ENCODE measurements around the gene CHMP1A. TPM values are rescaled to one million over a fixed set of nuclear protein-coding genes. Genes with fewer than 3 reads are reported as not detected.
"Not testable (repeated sequence)": the region's sequence is repeated elsewhere in the genome, so short reads cannot be mapped to it uniquely, and the experiment has no call there.

Gene CHMP1A
- total RNA-seq, 3 donors from 2014 or later (not counting 1 experiment from before 2014, with no cell fraction given): 124 to 135 (median 134) TPM

DNA sequence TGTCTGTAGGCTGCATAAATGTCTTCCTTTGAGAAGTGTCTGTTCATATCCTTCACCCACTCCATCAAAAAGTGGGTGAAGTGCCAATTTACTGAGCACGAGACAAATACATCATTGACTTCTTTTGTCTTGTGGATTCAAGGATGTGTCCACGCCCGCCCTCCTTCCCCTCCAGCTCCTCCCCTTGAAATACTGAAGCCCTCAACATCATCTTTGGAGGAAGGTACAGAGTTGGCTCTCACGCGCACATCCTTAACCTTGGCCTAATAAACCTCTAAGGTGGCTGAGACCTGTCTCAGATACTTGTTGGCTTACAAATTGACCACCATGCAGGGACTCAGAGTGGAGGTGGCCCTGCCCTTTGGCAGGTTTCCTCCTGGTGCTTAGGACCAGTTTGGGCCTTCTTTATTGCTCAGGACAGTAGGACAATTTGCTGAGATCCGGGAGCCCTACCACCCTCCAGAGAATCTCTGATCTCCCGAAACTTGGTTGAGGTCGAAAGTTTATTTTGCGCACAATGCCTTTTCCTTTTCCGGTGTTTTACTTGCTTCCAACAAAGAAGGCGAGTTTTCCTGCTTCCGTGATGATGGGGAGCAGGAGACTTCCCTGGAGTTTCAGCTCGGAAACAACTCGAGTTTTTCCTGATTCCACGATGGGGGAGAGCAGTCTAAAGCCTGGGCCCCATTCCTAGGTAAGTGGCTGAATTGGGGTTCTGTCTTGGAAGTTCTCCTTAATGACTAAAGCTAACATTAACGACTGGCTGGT lies 14.9 kb upstream of the CHMP1A start:
- Histone ChIP-seq H3K27me3 (ENCODE audit: control insufficient read depth, insufficient read depth, low read length) (no peaks in the 10 kb centered on the region), H3K27ac (ENCODE audit: low read length) (no peak overlapping the region), H3K4me1 (ENCODE audit: control insufficient read depth, insufficient read depth, low read length) (no peaks in the 10 kb centered on the region), H3K36me3 (ENCODE audit: control insufficient read depth, insufficient read depth, low read length) (no peaks in the 10 kb centered on the region), H3K4me3 (ENCODE audit: low read length) (no peak overlapping the region), H3K9me3 (ENCODE audit: control insufficient read depth, insufficient read depth, low read length) (no peaks in the 10 kb centered on the region)
- Mint-ChIP-seq H3K9me3 (no peaks in the 10 kb centered on the region), H3K4me3 (no peak overlapping the region), H3K27me3 (ENCODE audit: low read depth in 2 of 2) (no peaks in the 10 kb centered on the region), H3K36me3 (no peaks in the 10 kb centered on the region), H3K27ac (no peak overlapping the region), H3K4me1 (no peaks in the 10 kb centered on the region)
- 95% methylated on average over 15 of the region's 16 CpGs for WGBS (ENCODE audit: insufficient coverage)
- TF ChIP-seq, protein P1, sequence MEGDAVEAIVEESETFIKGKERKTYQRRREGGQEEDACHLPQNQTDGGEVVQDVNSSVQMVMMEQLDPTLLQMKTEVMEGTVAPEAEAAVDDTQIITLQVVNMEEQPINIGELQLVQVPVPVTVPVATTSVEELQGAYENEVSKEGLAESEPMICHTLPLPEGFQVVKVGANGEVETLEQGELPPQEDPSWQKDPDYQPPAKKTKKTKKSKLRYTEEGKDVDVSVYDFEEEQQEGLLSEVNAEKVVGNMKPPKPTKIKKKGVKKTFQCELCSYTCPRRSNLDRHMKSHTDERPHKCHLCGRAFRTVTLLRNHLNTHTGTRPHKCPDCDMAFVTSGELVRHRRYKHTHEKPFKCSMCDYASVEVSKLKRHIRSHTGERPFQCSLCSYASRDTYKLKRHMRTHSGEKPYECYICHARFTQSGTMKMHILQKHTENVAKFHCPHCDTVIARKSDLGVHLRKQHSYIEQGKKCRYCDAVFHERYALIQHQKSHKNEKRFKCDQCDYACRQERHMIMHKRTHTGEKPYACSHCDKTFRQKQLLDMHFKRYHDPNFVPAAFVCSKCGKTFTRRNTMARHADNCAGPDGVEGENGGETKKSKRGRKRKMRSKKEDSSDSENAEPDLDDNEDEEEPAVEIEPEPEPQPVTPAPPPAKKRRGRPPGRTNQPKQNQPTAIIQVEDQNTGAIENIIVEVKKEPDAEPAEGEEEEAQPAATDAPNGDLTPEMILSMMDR (IDR thresholded peaks at IDR 0.05): no peak
- DNase-seq (no peak), ATAC-seq (no peak)
- intact Hi-C loops (cut with micrococcal nuclease): no loop called here

DNA sequence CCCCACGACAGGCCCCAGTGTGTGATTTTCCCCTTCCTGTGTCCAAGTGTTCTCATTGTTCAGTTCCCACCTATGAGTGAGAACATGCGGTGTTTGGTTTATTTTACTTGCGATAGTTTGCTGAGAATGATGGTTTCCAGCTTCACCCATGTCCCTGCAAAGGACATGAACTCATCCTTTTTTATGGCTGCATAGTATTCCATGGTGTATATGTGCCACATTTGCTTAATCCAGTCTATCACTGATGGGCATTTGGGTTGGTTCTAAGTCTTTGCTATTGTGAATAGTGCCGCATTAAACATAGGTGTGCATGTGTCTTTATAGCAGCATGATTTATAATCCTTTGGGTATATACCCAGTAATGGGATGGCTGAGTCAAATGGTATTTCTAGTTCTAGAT lies 14.1 kb upstream of the CHMP1A start:
- H3K36me3 Mint-ChIP-seq; DNase-seq; H3K4me1 ChIP-seq (ENCODE audit: control insufficient read depth, insufficient read depth, low read length); H3K9me3 ChIP-seq (ENCODE audit: control insufficient read depth, insufficient read depth, low read length); H3K27ac Mint-ChIP-seq; ATAC-seq; H3K27me3 ChIP-seq (ENCODE audit: control insufficient read depth, insufficient read depth, low read length); H3K4me3 Mint-ChIP-seq; H3K4me1 Mint-ChIP-seq; H3K27me3 Mint-ChIP-seq (ENCODE audit: low read depth in 2 of 2); H3K27ac ChIP-seq (ENCODE audit: low read length); intact Hi-C loops (cut with micrococcal nuclease); H3K4me3 ChIP-seq (ENCODE audit: low read length); H3K9me3 Mint-ChIP-seq; H3K36me3 ChIP-seq (ENCODE audit: control insufficient read depth, insufficient read depth, low read length): not testable (repeated sequence)
- WGBS (ENCODE audit: insufficient coverage): 100% methylated on average over 2 of the region's 4 CpGs

DNA sequence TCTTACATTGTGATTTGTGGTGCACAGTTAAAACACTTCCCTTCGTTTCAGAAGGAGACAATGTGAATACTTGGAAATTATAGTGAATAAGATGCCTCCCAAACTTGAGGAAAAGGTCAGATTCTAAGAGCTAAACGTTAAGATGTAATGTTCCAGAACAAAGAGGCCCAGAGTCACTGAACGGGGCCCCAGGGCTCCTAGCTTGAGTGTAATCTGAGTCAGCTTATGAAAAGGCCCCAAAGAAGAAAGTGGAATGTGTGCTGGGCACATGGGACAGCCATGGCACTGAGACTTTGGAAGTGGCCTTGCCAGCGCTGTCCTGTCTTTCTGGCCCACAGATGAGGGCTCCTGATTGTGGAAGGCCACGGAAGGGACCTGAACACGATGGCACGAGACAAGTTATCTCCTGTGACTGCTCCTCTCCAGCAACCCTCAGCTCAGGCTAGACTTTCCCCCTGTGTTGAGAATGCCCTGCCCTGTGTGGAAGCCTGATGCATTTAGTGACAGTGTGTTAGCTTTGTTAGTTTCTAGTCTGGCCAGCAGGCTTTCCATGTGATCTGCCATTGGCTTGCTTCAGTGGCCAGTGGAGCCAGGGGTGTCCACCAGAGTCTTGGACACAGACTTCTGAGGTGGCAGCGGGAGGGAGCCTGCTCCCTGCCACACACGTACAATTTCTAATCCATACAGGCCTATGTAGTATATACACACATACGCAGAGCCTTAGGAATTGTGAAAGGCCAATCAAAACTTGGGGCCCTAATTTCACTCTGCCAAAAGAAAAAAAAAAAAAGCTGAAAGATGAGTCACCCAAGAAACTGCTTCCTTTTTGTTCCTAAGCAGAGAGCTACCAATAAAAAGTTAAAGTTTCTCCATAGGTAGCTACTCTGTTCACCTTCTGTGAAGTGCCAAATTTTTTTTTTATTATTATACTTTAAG lies 13.3 kb upstream of the CHMP1A start:
- no peaks in the 10 kb centered on the region for H3K27me3 ChIP-seq (ENCODE audit: control insufficient read depth, insufficient read depth, low read length)
- no peak overlapping the region for H3K4me3 ChIP-seq (ENCODE audit: low read length)
- no peaks in the 10 kb centered on the region for H3K9me3 ChIP-seq (ENCODE audit: control insufficient read depth, insufficient read depth, low read length)
- no peaks in the 10 kb centered on the region for H3K4me1 ChIP-seq (ENCODE audit: control insufficient read depth, insufficient read depth, low read length)
- 95% methylated on average over 10 of the region's 10 CpGs for WGBS (ENCODE audit: insufficient coverage)
- Mint-ChIP-seq H3K27me3 (ENCODE audit: low read depth in 2 of 2) (no peaks in the 10 kb centered on the region), H3K4me1 (no peaks in the 10 kb centered on the region), H3K27ac (no peak overlapping the region), H3K4me3 (no peak overlapping the region), H3K36me3 (no peaks in the 10 kb centered on the region), H3K9me3 (no peaks in the 10 kb centered on the region)
- no peak overlapping the region for H3K27ac ChIP-seq (ENCODE audit: low read length)
- TF ChIP-seq, protein P1 (IDR thresholded peaks at IDR 0.05): no peak
- ATAC-seq (no peak), DNase-seq (no peak)
- intact Hi-C loops (cut with micrococcal nuclease): no loop called here
- no peaks in the 10 kb centered on the region for H3K36me3 ChIP-seq (ENCODE audit: control insufficient read depth, insufficient read depth, low read length)

DNA sequence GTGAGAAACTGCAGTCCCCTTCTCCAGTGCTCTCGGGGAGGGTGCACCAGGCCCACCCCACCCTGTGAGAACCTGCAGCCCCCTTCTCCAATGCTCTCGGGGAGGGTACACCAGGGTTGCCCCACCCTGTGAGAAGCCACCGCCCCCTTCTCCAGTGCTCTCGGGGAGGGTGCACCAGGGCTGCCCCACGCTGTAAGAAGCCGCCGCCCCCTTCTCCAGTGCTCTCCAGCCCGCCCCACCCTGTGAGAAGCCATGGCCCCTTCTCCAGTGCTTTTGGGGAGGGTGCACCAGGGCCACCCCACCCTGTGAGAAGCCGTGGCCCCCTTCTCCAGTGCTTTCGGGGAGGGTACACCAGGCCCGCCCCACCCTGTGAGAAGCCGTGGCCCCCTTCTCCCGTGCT lies 12.2 kb upstream of the CHMP1A start:
- TF ChIP-seq, protein P1 (IDR thresholded peaks at IDR 0.05): no peak
- Mint-ChIP-seq H3K36me3 (no peaks in the 10 kb centered on the region), H3K27ac (no peak overlapping the region), H3K9me3 (no peaks in the 10 kb centered on the region), H3K4me3 (no peak overlapping the region), H3K4me1 (no peaks in the 10 kb centered on the region), H3K27me3 (ENCODE audit: low read depth in 2 of 2) (no peaks in the 10 kb centered on the region)
- no peak for DNase-seq
- no peaks in the 10 kb centered on the region for H3K4me1 ChIP-seq (ENCODE audit: control insufficient read depth, insufficient read depth, low read length)
- H3K27ac ChIP-seq (ENCODE audit: low read length): no peak overlapping the region
- H3K27me3 ChIP-seq (ENCODE audit: control insufficient read depth, insufficient read depth, low read length): no peaks in the 10 kb centered on the region
- no peaks in the 10 kb centered on the region for H3K36me3 ChIP-seq (ENCODE audit: control insufficient read depth, insufficient read depth, low read length)
- no peak for ATAC-seq
- no peaks in the 10 kb centered on the region for H3K9me3 ChIP-seq (ENCODE audit: control insufficient read depth, insufficient read depth, low read length)
- intact Hi-C loops (cut with micrococcal nuclease): no loop called here
- WGBS (ENCODE audit: insufficient coverage): 89% methylated on average over 13 of the region's 13 CpGs
- no peak overlapping the region for H3K4me3 ChIP-seq (ENCODE audit: low read length)
